T-helper 1 cell treated with Interleukin-12 subunit alpha and Interleukin-12 subunit beta and Interleukin-4 antibody, amounts not matched to agents 30 μg/mL and 1 μg/mL, for 36 hours (primary cell): ENCODE data around the gene ADARB2.
"Not testable (repeated sequence)": the region's sequence is repeated elsewhere in the genome, so short reads cannot be mapped to it uniquely, and the experiment has no call there.

ENCODE experiments used
- H3K27ac Mint-ChIP-seq: one replicate; pipeline ENCODE4 v1.8.0; 2021; ENCODE audit warnings: mild to moderate bottlenecking, mixed read lengths
- H3K27me3 Mint-ChIP-seq: one replicate; pipeline ENCODE4 v1.8.0; 2021; ENCODE audit warnings: low read depth, mixed read lengths
- H3K36me3 Mint-ChIP-seq: one replicate; pipeline ENCODE4 v1.8.0; 2021; ENCODE audit warnings: low read depth, mixed read lengths
- H3K4me1 Mint-ChIP-seq: one replicate; pipeline ENCODE4 v1.8.0; 2021; ENCODE audit warnings: low read depth, mixed read lengths
- H3K4me3 Mint-ChIP-seq: one replicate; pipeline ENCODE4 v1.8.0; 2021; ENCODE audit warnings: mild to moderate bottlenecking, moderate library complexity, mixed read lengths
- H3K9me3 Mint-ChIP-seq: one replicate; pipeline ENCODE4 v1.8.0; 2021; ENCODE audit warnings: mixed read lengths

ADARB2 gene

DNA sequence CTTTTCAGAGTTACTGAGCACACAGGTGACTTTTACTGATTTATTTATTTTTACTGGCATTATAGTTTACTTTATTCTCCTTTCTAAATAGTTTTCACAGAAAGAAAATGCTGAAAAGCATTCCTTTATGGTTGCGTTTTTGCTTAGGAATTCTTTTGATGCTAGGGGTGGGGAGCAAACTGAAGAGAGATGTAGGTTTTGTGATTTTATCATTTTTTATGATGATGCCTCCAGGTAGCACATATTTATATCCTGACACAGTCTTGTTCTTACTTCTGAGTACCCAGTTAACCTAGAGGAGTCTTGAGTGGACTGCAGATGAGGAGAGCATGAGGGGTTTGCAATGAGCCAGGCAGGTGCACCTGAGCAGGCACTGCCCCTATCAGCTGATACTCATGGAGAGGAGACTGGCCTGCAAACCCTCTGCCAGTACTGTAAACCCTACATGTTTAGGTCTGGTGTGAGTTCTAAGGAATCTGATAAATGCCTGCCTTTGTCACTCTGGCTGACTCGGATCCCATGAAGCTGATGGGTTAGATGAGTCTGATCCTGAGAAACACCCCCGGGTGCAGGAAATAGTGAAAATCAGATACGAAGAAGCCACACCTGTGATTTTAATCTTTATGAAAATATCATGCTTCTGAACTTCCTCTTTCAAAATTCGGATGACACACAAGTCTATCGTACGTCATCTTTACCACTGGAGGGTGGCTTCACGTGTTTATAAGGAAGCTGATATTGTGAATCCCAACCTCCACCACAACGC lies 378.3 kb downstream of the ADARB2 start:
- Mint-ChIP-seq H3K4me1 (peaks cover 5% of the 10 kb centered on the region), H3K27ac (no peak overlapping the region), H3K9me3 (no peaks in the 10 kb centered on the region), H3K27me3 (peaks cover 10% of the 10 kb centered on the region), H3K4me3 (no peak overlapping the region), H3K36me3 (no peaks in the 10 kb centered on the region)

DNA sequence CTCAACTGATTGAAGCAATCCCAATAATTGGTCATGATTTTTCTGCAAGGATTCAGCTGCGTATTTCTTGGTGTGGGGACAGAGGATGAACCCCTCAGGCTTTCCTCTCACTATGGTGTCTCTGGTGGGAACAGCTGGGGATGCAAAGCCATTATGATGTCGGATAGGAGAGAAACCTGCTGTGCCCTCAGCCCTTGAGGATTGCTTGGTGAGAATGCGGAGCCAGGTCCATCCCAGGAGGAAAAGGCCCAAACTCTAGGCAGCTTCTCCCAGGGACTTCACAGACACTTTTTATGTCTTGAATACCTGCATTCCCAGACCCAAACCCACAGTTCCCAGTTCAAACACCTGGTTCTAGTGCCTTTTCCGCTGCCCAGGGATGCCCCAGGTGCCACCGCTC lies 379.2 kb downstream of the ADARB2 start:
- Mint-ChIP-seq H3K27me3 (peaks cover 10% of the 10 kb centered on the region), H3K4me3 (no peak overlapping the region), H3K36me3 (no peaks in the 10 kb centered on the region), H3K9me3 (no peaks in the 10 kb centered on the region), H3K4me1 (peaks cover 5% of the 10 kb centered on the region), H3K27ac (no peak overlapping the region)

DNA sequence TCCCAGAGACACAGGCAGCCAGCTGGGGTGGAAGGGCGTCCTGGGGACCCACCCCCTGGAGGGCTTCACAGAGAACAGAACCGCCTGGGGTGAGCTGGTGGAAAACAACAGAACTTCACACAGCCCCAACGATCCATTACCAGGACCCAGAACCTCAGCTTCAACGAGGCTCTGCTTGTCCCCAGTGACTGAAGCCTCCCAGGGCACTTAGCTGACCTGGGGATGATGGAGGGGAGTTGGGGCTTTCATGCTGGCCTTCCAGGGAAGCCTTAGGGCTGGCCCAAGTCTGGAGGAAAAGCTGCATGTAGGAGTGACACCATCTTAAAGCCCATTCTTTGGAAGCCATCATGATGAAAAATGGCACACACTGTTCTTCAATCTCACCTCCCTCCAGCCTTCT lies 381.0 kb downstream of the ADARB2 start:
- H3K4me1 Mint-ChIP-seq = peaks cover 5% of the 10 kb centered on the region
- H3K9me3 Mint-ChIP-seq = no peaks in the 10 kb centered on the region
- H3K4me3 Mint-ChIP-seq = no peak overlapping the region
- H3K27me3 Mint-ChIP-seq = peaks cover 5% of the 10 kb centered on the region
- no peaks in the 10 kb centered on the region for H3K36me3 Mint-ChIP-seq
- H3K27ac Mint-ChIP-seq = no peak overlapping the region

DNA sequence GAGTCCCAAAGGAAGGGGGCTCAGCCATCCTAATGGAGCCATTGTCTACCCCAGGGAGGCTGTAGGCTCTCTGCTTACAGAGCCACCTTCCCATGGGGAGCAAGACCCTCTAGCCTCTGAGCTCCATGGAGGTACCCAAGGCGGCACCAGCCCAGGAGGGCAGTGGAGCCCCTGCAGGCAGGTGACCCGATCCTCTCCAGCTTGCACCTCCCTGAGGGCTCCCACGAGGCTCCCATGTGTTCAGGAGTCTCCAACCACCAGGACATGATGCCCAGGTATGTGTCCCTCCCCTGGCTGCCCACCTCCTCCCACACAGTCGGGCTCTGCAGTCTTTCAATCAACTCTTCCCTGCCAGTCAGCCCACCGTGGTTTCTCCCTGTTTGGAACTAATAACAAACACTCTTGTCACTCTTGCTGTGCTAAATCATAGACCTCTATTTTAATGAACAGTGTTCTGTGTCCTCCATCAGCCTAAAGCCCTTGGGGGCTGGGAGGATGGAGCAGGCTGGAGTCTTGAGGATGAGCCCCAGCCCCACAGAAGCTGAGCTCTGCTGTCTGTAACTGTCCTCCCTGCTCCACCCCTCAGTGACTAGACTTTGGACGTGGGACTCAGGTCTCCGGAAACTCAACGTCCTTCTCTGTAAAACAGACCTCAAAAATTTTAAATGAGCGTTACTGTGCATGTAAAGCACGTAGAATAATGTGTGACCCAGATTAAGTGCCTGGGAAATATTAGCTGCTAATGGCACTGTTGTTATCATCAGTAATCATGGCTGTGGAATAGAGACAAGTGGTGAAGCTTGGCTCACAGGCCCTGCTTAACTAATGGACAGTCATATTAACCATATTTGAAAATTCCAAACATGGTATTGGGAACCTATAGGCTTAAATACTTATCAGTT lies 382.3 kb downstream of the ADARB2 start:
- Mint-ChIP-seq H3K36me3 (no peaks in the 10 kb centered on the region), H3K4me1 (peaks cover 5% of the 10 kb centered on the region), H3K27me3 (peaks cover 5% of the 10 kb centered on the region), H3K4me3 (no peak overlapping the region), H3K27ac (no peak overlapping the region), H3K9me3 (no peaks in the 10 kb centered on the region)

DNA sequence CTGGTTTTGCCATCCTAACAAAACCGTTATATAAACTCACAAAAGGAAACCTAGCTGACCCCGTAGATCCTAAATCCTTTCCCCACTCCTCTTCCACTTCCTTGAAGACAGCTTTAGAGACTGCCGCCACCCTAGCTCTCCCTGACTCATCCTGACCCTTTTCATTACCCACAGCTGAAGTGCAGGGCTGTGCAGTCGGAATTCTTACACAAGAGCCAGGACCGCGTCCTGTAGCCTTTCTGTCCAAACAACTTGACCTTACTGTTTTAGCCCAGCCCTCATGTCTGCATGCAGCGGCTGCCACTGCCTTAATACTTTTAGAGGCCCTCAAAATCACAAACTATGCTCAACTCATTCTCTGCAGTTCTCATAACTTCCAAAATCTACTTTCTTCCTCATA lies 385.0 kb downstream of the ADARB2 start:
- H3K4me3 Mint-ChIP-seq, H3K36me3 Mint-ChIP-seq, H3K9me3 Mint-ChIP-seq, H3K27me3 Mint-ChIP-seq, H3K4me1 Mint-ChIP-seq, H3K27ac Mint-ChIP-seq: not testable (repeated sequence)

DNA sequence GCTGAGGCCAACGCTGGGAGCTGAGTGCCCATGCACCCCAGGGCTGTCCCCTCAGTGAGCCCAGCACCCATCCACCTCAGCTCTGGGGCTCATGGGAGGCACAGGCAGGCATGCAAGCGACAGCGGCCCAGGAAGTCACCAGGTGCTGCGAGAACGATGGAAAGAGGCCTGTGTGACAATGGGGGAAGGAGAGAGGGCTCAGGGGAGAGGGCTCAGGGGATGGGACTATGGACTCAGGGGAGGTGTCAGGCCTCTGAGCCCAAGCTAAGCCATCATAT lies 388.6 kb downstream of the ADARB2 start:
- Mint-ChIP-seq H3K4me3 (no peak overlapping the region), H3K9me3 (no peaks in the 10 kb centered on the region), H3K27me3 (no peaks in the 10 kb centered on the region), H3K36me3 (no peaks in the 10 kb centered on the region), H3K4me1 (peaks cover 1% of the 10 kb centered on the region), H3K27ac (no peak overlapping the region)

DNA sequence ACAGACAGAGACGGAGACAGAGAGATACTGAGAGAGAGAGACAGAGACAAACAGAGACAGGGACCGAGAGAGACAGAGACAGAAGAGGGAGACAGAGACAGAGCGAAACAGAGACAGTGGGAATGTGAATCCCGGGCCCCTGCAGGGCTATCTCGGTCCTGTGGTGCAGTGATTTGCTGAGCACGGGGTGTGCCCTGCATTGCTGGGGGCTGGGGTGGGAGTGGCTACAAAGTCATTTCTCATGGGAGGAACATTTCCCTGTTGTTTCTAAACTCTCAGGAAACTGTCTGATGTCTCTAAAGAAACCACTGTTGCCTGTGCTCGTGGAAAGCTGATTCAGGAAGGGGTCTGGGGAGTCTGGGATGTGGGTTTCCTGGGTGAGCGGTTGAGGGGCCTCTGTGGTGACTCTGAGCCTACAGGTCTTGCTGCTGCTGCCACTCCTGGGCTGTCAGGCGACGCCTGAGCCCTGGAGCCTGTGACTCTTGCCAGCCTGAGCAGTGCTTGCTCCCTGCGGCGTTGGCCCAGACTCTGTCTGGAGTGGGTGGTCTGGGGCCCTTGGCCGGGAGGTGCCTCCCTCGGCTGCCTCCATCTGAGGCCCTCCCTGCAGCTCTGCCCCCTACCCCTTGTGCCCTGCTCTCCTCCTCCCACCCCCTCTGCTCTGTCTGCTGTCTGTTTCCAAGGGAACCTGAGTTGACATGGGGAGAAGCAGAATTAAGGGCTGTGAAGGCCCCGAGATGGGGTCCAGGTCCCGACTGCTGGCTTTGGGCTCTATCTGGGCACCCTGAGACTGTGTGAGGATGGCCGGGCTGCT lies 389.2 kb downstream of the ADARB2 start:
- Mint-ChIP-seq H3K27ac (no peak overlapping the region), H3K4me1 (peaks cover 1% of the 10 kb centered on the region), H3K9me3 (no peaks in the 10 kb centered on the region), H3K4me3 (no peak overlapping the region), H3K36me3 (no peaks in the 10 kb centered on the region), H3K27me3 (no peaks in the 10 kb centered on the region)

DNA sequence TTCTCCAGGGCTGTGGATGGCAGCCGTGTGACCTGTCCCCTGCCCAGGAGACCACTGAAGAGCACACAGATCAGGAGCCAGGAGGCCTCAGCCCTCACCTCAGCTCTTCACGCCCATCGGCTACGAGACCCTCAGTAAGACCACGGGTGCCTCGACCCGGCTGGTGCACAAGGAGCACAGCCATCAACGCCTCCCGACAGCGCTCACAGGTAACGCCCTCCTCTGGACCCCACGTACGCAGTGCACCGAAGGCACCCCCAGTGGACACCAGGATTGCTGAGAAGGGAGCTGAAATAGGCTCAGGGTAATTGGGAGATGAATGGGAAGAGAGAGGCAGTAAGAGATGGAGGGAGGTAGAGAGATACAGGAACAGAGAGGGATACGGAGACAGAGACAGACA lies 389.8 kb downstream of the ADARB2 start:
- Mint-ChIP-seq H3K27ac (no peak overlapping the region), H3K36me3 (no peaks in the 10 kb centered on the region), H3K9me3 (no peaks in the 10 kb centered on the region), H3K4me3 (no peak overlapping the region), H3K27me3 (no peaks in the 10 kb centered on the region), H3K4me1 (peaks cover 1% of the 10 kb centered on the region)

DNA sequence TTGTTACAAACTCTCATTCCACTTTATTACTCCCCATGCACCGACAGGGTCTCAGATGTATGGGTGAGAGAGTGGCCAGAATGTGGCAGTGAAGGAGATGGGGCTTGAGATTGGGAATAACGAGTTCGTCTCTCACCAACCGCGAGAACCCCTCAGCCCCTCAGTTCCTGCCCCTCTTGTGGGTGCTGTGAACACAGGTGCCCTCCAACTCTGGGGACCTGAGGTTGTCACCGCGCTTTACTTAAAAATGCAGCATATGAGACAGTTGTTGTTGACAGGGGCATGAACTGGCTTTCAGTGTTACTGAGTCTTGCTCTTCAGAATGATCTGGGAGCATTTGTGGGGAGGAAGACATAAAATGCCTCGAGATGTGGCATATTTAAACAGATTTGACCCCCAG lies 391.1 kb downstream of the ADARB2 start:
- Mint-ChIP-seq H3K9me3 (no peaks in the 10 kb centered on the region), H3K4me3 (no peak overlapping the region)

DNA sequence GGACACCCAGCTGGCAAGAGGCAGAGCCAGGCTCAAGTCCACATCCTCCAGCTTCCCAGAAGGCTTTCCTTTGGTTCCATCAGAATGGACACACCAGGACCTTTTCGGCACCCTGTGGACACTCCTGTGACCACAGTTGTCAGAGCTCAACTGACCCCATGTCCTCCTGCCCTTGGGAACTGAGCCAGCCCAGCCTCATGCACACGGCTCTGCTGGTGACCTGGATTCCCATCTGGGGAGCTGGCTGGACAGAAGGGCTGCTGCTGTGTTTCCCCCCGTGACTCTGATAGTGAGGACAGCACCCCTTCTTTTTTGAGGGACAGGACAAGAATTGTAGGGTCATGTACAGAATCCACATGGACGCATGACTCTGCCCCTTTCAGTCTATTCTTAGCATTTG lies 392.0 kb downstream of the ADARB2 start:
- peaks cover 1% of the 10 kb centered on the region for H3K4me1 Mint-ChIP-seq
- no peaks in the 10 kb centered on the region for H3K36me3 Mint-ChIP-seq
- no peaks in the 10 kb centered on the region for H3K9me3 Mint-ChIP-seq
- no peaks in the 10 kb centered on the region for H3K27me3 Mint-ChIP-seq
- H3K4me3 Mint-ChIP-seq = no peak overlapping the region
- H3K27ac Mint-ChIP-seq = no peak overlapping the region

More for the DNA sequence above, 391.1 kb downstream of the ADARB2 start:
- H3K27ac Mint-ChIP-seq = no peak overlapping the region
- no peaks in the 10 kb centered on the region for H3K36me3 Mint-ChIP-seq
- peaks cover 1% of the 10 kb centered on the region for H3K4me1 Mint-ChIP-seq
- no peaks in the 10 kb centered on the region for H3K27me3 Mint-ChIP-seq

DNA sequence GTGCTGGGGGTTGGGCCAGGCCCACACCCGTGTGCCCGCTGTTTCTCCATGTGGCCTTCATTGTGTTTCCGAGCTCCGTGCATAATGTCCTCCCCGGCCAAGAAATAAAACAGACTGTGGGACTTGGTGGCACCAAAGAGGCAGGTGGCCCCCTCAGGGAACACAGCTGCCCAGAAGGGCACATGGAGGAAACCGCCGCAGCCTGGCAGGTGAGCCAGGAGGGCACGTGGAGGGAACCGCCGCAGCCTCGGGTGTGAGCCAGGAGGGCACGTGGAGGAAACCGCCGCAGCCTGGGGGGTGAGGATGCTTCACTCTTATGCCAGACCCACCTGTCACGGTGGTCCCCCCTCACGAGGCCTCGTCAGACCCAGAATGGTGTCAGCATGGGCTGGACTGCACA lies 392.5 kb downstream of the ADARB2 start:
- no peak overlapping the region for H3K4me3 Mint-ChIP-seq
- no peaks in the 10 kb centered on the region for H3K36me3 Mint-ChIP-seq
- H3K9me3 Mint-ChIP-seq = no peaks in the 10 kb centered on the region
- H3K4me1 Mint-ChIP-seq = peaks cover 1% of the 10 kb centered on the region
- no peak overlapping the region for H3K27ac Mint-ChIP-seq
- no peaks in the 10 kb centered on the region for H3K27me3 Mint-ChIP-seq

DNA sequence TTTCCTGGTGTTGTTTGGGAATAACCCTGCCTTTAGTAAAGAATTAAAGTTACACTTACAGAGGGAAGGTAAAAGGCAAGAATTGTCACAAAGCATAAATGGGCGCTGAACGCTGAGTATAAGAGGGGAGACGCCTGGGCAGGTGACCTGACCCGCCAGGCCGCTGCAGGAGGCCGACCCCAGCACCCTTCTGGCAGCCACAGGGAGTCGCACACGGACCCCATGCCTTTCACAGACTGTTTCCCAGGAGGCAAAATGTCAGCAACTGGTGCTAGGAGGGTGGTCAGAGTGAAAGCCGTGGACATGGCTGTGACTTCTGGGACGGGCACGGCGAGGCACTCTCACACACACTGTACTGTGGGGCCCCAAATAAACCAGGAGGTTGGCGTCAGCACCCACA lies 392.9 kb downstream of the ADARB2 start:
- Mint-ChIP-seq H3K9me3 (no peaks in the 10 kb centered on the region), H3K4me3 (no peak overlapping the region), H3K36me3 (no peaks in the 10 kb centered on the region), H3K27ac (no peak overlapping the region), H3K27me3 (no peaks in the 10 kb centered on the region), H3K4me1 (peaks cover 1% of the 10 kb centered on the region)

DNA sequence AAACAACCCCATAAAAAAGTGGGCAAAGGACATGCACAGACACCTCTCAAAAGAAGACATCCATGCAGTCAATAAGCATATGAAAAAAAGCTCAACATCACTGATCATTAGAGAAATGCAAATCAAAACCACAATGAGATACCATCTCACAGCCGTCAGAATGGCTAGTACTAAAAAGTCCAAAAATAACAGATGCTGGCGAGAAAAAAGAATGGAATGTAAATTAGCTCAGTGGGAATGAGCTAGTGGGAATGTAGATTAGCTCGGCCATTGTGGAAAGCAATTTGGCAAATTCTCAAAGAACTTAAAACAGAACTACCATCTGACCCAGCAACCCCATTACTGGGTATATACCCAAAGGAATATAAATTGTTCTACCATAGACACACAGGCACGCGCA lies 394.1 kb downstream of the ADARB2 start:
- Mint-ChIP-seq H3K27ac (no peak overlapping the region), H3K4me3 (no peak overlapping the region), H3K36me3 (no peaks in the 10 kb centered on the region), H3K27me3 (no peaks in the 10 kb centered on the region), H3K9me3 (no peaks in the 10 kb centered on the region), H3K4me1 (peaks cover 1% of the 10 kb centered on the region)

DNA sequence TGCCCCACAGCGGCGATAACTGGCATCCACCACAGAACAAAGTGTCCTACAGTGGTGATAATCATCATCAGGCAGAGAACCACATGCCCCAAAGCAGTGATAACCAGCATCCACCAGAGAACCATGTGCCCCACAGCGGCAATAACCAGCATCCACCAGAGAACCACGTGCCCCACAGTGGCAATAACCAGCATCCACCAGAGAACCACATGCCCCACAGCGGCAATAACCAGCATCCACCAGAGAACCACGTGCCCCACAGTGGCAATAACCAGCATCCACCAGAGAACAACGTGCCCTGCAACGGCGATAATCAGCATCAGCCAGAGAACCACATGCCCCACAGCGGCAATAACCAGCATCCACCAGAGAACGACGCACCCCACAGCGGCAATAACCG lies 396.3 kb downstream of the ADARB2 start:
- not testable (repeated sequence) for H3K27me3 Mint-ChIP-seq, H3K36me3 Mint-ChIP-seq, H3K4me3 Mint-ChIP-seq, H3K27ac Mint-ChIP-seq, H3K4me1 Mint-ChIP-seq, H3K9me3 Mint-ChIP-seq

DNA sequence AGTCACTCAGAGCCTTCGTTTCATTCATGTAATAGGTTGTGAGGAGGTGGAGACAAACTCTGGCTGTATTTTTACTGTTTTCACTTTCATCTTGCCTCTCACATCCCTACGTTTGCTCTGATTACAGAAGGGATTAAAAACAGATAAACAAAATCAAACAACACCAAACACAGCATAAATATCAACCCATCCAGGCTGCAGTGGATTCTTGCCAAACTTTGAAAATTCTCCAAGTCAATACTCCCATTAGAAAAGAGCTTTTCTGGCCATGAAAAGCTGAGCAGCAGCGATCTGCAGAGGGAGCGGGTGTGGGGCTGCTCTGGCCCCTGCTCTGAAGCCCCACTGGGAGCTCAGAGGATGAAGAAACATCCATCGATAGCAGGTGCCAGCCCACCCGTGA lies 397.9 kb downstream of the ADARB2 start:
- Mint-ChIP-seq H3K4me3 (no peak overlapping the region), H3K9me3 (no peaks in the 10 kb centered on the region), H3K27ac (no peak overlapping the region), H3K27me3 (no peaks in the 10 kb centered on the region), H3K4me1 (no peaks in the 10 kb centered on the region), H3K36me3 (no peaks in the 10 kb centered on the region)
